GM18508 (cell line): Measurements from ENCODE around the gene ZNF485.

ENCODE experiments used
- ATAC-seq: cut with Tn5 transposase; IDR thresholded peaks from one replicate; pipeline ENCODE4 v1.9.1; 2021; ENCODE audit warnings: moderate number of reproducible peaks; ENCODE audit not compliant: insufficient read depth, unreplicated experiment

Gene ZNF485

DNA sequence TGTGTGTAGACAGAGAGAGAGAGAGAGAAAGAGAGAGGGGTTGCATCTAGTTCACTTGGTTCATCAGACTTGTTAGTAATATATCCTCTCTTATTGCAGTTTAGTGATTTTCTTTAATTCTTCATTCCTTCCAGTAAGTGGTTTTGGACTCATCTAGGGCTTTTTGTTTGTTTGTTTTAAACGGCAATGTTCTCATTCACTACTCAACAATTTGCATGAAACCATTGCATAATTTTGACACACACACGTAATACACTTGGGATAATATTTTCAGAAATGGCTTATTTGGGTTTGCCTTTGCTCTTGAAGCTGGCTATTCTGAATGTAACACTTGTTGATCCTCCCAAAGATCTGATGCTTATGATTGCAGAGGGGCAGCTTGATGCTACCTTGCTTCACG is 58.8 kb downstream of the ZNF485 start:
- ATAC-seq, result no peak

DNA sequence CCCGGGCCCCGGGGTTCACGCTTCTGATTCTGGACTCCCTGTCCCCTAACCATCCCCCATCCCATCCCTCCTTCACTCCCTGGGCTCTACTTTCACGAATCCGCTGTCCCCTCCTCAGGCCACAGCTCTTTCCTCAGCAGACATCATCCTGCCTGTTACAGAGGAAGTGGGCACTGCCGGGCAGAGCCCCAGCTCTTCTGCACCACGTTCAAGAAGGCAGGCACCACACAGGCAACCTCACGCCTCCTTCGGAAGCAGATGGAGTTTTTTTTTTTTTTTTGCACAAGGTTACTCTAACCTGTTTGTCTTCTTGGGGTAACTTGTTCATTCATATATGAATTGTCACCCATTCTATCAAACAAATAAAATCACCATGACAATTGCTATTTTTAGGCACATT is 60.3 kb downstream of the ZNF485 start:
- no peak for ATAC-seq

DNA sequence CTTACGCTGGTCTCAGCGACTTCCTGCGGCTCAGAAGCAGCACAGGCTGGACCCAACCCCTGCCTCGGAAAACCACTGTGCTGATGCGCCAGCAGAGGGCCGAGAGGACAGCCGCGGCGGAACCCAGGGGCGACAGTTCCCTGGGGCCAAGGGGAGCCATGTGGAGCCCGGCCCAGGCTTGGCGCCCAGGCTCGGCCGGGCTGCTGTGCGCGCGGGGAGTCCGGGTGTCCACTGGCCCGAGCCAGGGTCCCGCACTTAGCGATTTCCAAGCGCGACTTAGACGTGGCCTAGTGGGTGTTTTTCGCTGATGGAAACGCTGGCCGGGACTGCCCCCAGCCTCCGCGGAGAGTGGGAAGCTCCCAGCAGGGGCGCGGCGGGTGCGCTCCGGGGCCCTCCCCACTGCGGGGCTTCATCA is 61.1 kb downstream of the ZNF485 start:
- no peak for ATAC-seq
